ENCODE results near the gene CUBN. TPM values are rescaled to one million over a fixed set of nuclear protein-coding genes. Genes with fewer than 3 reads are reported as not detected.

Gene CUBN
- 2.0 and 6.8 TPM in 2 replicates for total RNA-seq

DNA sequence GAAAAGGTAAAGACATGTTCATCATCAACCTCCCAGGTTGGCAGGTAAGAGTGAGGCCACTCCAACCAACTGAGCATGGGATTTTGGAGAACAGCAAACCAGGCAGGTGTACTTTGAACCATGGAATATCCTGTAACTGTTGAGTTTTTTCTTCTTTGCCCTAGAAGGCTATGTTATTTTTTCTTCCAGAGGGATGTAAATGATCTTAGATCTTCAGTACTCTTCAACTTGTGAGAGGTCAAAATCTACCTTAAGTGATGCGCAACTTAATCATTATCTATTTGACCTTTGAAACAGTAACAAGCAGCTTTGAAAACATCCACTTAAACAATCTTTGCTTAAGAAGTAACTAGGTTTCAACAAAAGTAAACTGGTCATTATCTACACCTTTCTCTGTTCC is at the start of gene CUBN:
CUBN (minus strand) TSS at position 71 of the 400 bp plus-strand sequence; CDS start at position 25, 46 bp downstream.

DNA sequence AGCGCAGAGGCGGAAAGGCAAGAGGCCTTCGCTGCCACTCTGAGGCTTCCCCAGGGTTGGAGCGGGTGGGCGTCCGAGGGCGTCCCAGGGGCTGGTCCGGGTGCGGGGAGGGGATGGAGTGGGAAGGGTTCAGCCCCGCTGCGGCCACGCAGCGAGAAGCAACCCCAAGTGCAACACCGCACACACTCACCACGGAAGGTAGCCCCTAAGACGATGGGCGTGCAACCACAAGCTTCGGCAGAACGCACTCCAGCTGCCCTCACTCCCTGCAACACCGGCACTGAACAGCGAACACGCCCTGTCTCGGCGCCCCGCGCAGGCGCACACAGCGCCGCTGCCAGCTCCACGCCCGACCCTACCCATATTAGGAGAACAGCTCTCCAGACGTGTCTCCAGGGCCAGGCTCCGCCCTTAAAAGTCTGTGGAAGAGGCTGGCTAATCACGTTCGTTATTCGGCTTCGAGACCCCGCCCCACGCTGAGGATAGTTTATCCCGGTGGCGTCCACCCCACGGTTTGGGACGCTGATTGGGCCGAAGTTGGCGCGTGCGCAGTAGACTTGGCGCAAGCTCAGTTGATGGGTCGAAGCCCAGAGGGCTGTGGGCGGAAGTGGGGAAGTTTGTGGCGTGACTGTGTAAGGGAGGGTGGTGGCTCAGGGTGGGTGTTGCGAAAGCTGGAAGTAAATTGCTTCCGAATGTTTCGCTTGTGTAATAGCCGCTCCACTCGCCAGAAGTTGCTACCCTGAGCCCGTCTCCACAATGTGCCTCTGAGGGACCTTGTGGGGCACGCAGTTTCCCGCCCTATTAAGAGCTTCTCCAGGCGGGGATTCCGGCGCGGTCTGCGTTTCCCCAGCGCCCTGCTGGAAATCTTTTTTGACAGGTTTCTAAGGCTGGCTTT is 312.2 kb downstream of the CUBN start, which contains the start of gene RSU1:
RSU1 (minus strand) TSS at position 300 of the 895 bp plus-strand sequence. CDS start 343 bp downstream, outside the sequence.

Other genes starting within 250 kb of the CUBN start
- gene TRDMT1, start 71.9 kb upstream of the CUBN start, total RNA-seq = 4.3 and 4.9 TPM in 2 replicates
- 6,184 and 6,269 TPM in 2 replicates for gene VIM, start 98.4 kb upstream of the CUBN start, total RNA-seq